ENCODE results near the gene FAM234A. TPM values are rescaled to one million over a fixed set of nuclear protein-coding genes. Genes with fewer than 3 reads are reported as not detected.
"Not testable (repeated sequence)": the region's sequence is repeated elsewhere in the genome, so short reads cannot be mapped to it uniquely, and the experiment has no call there.

The FAM234A gene
- total and polyA plus RNA-seq, 4 donors: 34.8 to 66.3 (median 58.2) TPM

GRCh38 chr16:249431-249830 lies 14.8 kb downstream of the FAM234A start:
- Histone ChIP-seq H3K36me3 (ENCODE audit: control insufficient read depth, insufficient read depth, low read length) (peaks cover 48% of the 10 kb centered on the region), H3K4me1 (ENCODE audit: control insufficient read depth, insufficient read depth, low read length) (no peaks in the 10 kb centered on the region), H3K9me3 (ENCODE audit: control insufficient read depth, insufficient read depth, low read length) (no peaks in the 10 kb centered on the region), H3K27ac (ENCODE audit: low read depth, low read length) (no peak overlapping the region), H3K4me3 (ENCODE audit: low read depth, low read length) (no peak overlapping the region), H3K27me3 (ENCODE audit: control insufficient read depth, insufficient read depth, low read length) (no peaks in the 10 kb centered on the region)
- no peak for DNase-seq (ENCODE audit: low read depth in 4 of 6, low spot score in 6 of 6)
- WGBS (ENCODE audit: insufficient coverage): 92% methylated on average over 10 of the region's 12 CpGs

- no peak for DNase-seq (ENCODE audit: low read depth in 4 of 6, low spot score in 6 of 6)
- peaks cover 65% of the 10 kb centered on the region for H3K36me3 ChIP-seq (ENCODE audit: control insufficient read depth, insufficient read depth, low read length)
- no peak overlapping the region for H3K4me3 ChIP-seq (ENCODE audit: low read depth, low read length)
- 94% methylated on average over 15 of the region's 30 CpGs for WGBS (ENCODE audit: insufficient coverage)
- H3K4me1 ChIP-seq (ENCODE audit: control insufficient read depth, insufficient read depth, low read length): no peaks in the 10 kb centered on the region
- H3K27ac ChIP-seq (ENCODE audit: low read depth, low read length): no peak overlapping the region
- no peaks in the 10 kb centered on the region for H3K9me3 ChIP-seq (ENCODE audit: control insufficient read depth, insufficient read depth, low read length)
- H3K27me3 ChIP-seq (ENCODE audit: control insufficient read depth, insufficient read depth, low read length): no peaks in the 10 kb centered on the region
Observed at GRCh38 chr16:252366-253337, 18.0 kb downstream of the FAM234A start.

GRCh38 chr16:253833-254232 lies 19.2 kb downstream of the FAM234A start:
- Histone ChIP-seq H3K36me3 (ENCODE audit: control insufficient read depth, insufficient read depth, low read length) (peaks cover 71% of the 10 kb centered on the region), H3K4me1 (ENCODE audit: control insufficient read depth, insufficient read depth, low read length) (no peaks in the 10 kb centered on the region), H3K4me3 (ENCODE audit: low read depth, low read length) (no peak overlapping the region), H3K27me3 (ENCODE audit: control insufficient read depth, insufficient read depth, low read length) (no peaks in the 10 kb centered on the region), H3K9me3 (ENCODE audit: control insufficient read depth, insufficient read depth, low read length) (no peaks in the 10 kb centered on the region), H3K27ac (ENCODE audit: low read depth, low read length) (no peak overlapping the region)
- DNase-seq (ENCODE audit: low read depth in 4 of 6, low spot score in 6 of 6): no peak
- WGBS (ENCODE audit: insufficient coverage): 84% methylated on average over 5 of the region's 6 CpGs

- Histone ChIP-seq H3K27ac (ENCODE audit: low read depth, low read length) (no peak overlapping the region), H3K4me1 (ENCODE audit: control insufficient read depth, insufficient read depth, low read length) (no peaks in the 10 kb centered on the region), H3K9me3 (ENCODE audit: control insufficient read depth, insufficient read depth, low read length) (no peaks in the 10 kb centered on the region), H3K36me3 (ENCODE audit: control insufficient read depth, insufficient read depth, low read length) (peaks cover 71% of the 10 kb centered on the region), H3K27me3 (ENCODE audit: control insufficient read depth, insufficient read depth, low read length) (no peaks in the 10 kb centered on the region), H3K4me3 (ENCODE audit: low read depth, low read length) (no peak overlapping the region)
- WGBS (ENCODE audit: insufficient coverage): 57% methylated on average over 25 of the region's 25 CpGs
- DNase-seq (ENCODE audit: low read depth in 4 of 6, low spot score in 6 of 6): no peak
Observed at GRCh38 chr16:254461-254860, 19.8 kb downstream of the FAM234A start.

- WGBS (ENCODE audit: insufficient coverage): 100% methylated on average over 2 of the region's 6 CpGs
- no peaks in the 10 kb centered on the region for H3K4me1 ChIP-seq (ENCODE audit: control insufficient read depth, insufficient read depth, low read length)
- no peak for DNase-seq (ENCODE audit: low read depth in 4 of 6, low spot score in 6 of 6)
- no peak overlapping the region for H3K27ac ChIP-seq (ENCODE audit: low read depth, low read length)
- no peaks in the 10 kb centered on the region for H3K27me3 ChIP-seq (ENCODE audit: control insufficient read depth, insufficient read depth, low read length)
- H3K9me3 ChIP-seq (ENCODE audit: control insufficient read depth, insufficient read depth, low read length): no peaks in the 10 kb centered on the region
- H3K4me3 ChIP-seq (ENCODE audit: low read depth, low read length): no peak overlapping the region
- peaks cover 72% of the 10 kb centered on the region for H3K36me3 ChIP-seq (ENCODE audit: control insufficient read depth, insufficient read depth, low read length)
Observed at GRCh38 chr16:255183-255582, 20.6 kb downstream of the FAM234A start.

GRCh38 chr16:258091-258490 lies 23.5 kb downstream of the FAM234A start:
- H3K27me3 ChIP-seq (ENCODE audit: control insufficient read depth, insufficient read depth, low read length); DNase-seq (ENCODE audit: low read depth in 4 of 6, low spot score in 6 of 6); H3K4me1 ChIP-seq (ENCODE audit: control insufficient read depth, insufficient read depth, low read length); H3K27ac ChIP-seq (ENCODE audit: low read depth, low read length); H3K4me3 ChIP-seq (ENCODE audit: low read depth, low read length); H3K9me3 ChIP-seq (ENCODE audit: control insufficient read depth, insufficient read depth, low read length): not testable (repeated sequence)
- H3K36me3 ChIP-seq (ENCODE audit: control insufficient read depth, insufficient read depth, low read length): peaks cover 85% of the 10 kb centered on the region
- WGBS (ENCODE audit: insufficient coverage): no CpG with 5 or more reads among the region's 13 CpGs

- WGBS (ENCODE audit: insufficient coverage): 86% methylated on average over 6 of the region's 10 CpGs
- Histone ChIP-seq H3K27ac (ENCODE audit: low read depth, low read length) (no peak overlapping the region), H3K36me3 (ENCODE audit: control insufficient read depth, insufficient read depth, low read length) (peaks cover 85% of the 10 kb centered on the region), H3K9me3 (ENCODE audit: control insufficient read depth, insufficient read depth, low read length) (no peaks in the 10 kb centered on the region), H3K4me3 (ENCODE audit: low read depth, low read length) (no peak overlapping the region), H3K27me3 (ENCODE audit: control insufficient read depth, insufficient read depth, low read length) (no peaks in the 10 kb centered on the region), H3K4me1 (ENCODE audit: control insufficient read depth, insufficient read depth, low read length) (no peaks in the 10 kb centered on the region)
- no peak for DNase-seq (ENCODE audit: low read depth in 4 of 6, low spot score in 6 of 6)
Observed at GRCh38 chr16:259226-259625, 24.6 kb downstream of the FAM234A start.

GRCh38 chr16:259814-260253 lies 25.2 kb downstream of the FAM234A start:
- no peaks in the 10 kb centered on the region for H3K27me3 ChIP-seq (ENCODE audit: control insufficient read depth, insufficient read depth, low read length)
- H3K27ac ChIP-seq (ENCODE audit: low read depth, low read length): no peak overlapping the region
- peaks cover 85% of the 10 kb centered on the region for H3K36me3 ChIP-seq (ENCODE audit: control insufficient read depth, insufficient read depth, low read length)
- no peak for DNase-seq (ENCODE audit: low read depth in 4 of 6, low spot score in 6 of 6)
- no peaks in the 10 kb centered on the region for H3K4me1 ChIP-seq (ENCODE audit: control insufficient read depth, insufficient read depth, low read length)
- WGBS (ENCODE audit: insufficient coverage): 88% methylated on average over 13 of the region's 13 CpGs
- H3K4me3 ChIP-seq (ENCODE audit: low read depth, low read length): no peak overlapping the region
- H3K9me3 ChIP-seq (ENCODE audit: control insufficient read depth, insufficient read depth, low read length): no peaks in the 10 kb centered on the region

- Histone ChIP-seq H3K9me3 (ENCODE audit: control insufficient read depth, insufficient read depth, low read length) (no peaks in the 10 kb centered on the region), H3K4me3 (ENCODE audit: low read depth, low read length) (no peak overlapping the region), H3K27me3 (ENCODE audit: control insufficient read depth, insufficient read depth, low read length) (no peaks in the 10 kb centered on the region), H3K36me3 (ENCODE audit: control insufficient read depth, insufficient read depth, low read length) (peaks cover 85% of the 10 kb centered on the region), H3K4me1 (ENCODE audit: control insufficient read depth, insufficient read depth, low read length) (no peaks in the 10 kb centered on the region), H3K27ac (ENCODE audit: low read depth, low read length) (no peak overlapping the region)
- DNase-seq (ENCODE audit: low read depth in 4 of 6, low spot score in 6 of 6): no peak
- WGBS (ENCODE audit: insufficient coverage): 98% methylated on average over 16 of the region's 19 CpGs
Observed at GRCh38 chr16:260326-260725, 25.7 kb downstream of the FAM234A start.
